ENCODE data around the gene TET1.
"Not testable (repeated sequence)": the region's sequence is repeated elsewhere in the genome, so short reads cannot be mapped to it uniquely, and the experiment has no call there.

Gene TET1

DNA sequence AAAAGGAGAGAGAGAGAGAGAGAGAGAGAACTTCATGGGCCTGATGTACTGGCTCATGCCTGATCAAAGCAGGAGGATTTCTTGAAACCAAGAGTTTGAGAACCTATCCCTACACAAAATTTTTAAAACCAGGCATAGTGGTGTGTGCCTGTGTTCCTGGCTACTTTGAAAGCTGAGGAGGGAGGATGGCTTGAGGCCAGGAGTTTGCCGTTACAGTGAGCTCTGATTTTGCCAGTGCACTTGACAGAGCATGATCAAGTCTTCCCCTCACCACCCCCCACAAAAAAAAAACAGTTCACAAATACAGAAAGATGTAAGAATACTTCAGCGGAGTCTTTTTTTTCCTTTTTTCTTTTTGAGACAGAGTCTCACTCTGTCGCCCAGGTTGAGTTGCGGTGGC is 108.8 kb downstream of the TET1 start:
- no peaks in the 10 kb centered on the region for H3K9me3 ChIP-seq (ENCODE audit: control insufficient read depth in 2 of 2, low read length in 2 of 2)
- H3K4me3 ChIP-seq (ENCODE audit: low read length in 2 of 2) = no peak overlapping the region
- no peaks in the 10 kb centered on the region for H3K36me3 ChIP-seq (ENCODE audit: control insufficient read depth in 2 of 2, insufficient read depth in 2 of 2, low read length in 2 of 2)
- no peak overlapping the region for H3K27ac ChIP-seq (ENCODE audit: low read depth in 2 of 2, low read length in 2 of 2)
- H3K4me1 ChIP-seq (ENCODE audit: control insufficient read depth in 2 of 2, insufficient read depth in 2 of 2, low read length in 2 of 2) = no peaks in the 10 kb centered on the region
- no peaks in the 10 kb centered on the region for H3K27me3 ChIP-seq (ENCODE audit: control insufficient read depth in 2 of 2, insufficient read depth in 2 of 2, low read length in 2 of 2)
- no peak overlapping the region for H3K9ac ChIP-seq (ENCODE audit: low read depth in 1 of 2, low read length in 2 of 2)

DNA sequence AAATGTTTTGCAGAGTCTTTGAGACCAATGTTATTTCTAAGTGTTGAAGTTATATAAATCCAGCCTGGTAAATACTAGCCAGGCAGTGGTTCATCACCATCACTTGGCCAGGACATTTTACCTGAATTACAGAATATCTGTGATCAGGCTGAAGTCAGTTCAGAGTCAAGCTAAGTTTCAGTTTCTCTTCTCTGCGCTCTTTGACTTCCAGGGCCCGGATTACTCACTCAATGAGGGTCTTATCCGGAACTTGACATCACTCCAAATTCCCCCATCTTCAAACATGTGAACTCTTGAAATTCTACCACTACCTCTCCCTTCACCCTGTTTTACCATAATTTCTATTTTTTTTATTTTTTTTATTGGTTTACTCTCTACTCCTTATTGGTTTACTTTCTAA is 124.3 kb downstream of the TET1 start:
- peaks cover 0 to 3% of the 10 kb centered on the region in 2 donors for H3K36me3 ChIP-seq (ENCODE audit: control insufficient read depth in 2 of 2, insufficient read depth in 2 of 2, low read length in 2 of 2)
- no peak overlapping the region for H3K27ac ChIP-seq (ENCODE audit: low read depth in 2 of 2, low read length in 2 of 2)

GRCh38 chr10:68696018-68696417 is 135.9 kb downstream of the TET1 start:
- H3K4me3 ChIP-seq (ENCODE audit: low read length in 2 of 2) = no peak overlapping the region
- no peaks in the 10 kb centered on the region for H3K4me1 ChIP-seq (ENCODE audit: control insufficient read depth in 2 of 2, insufficient read depth in 2 of 2, low read length in 2 of 2)
- H3K27ac ChIP-seq (ENCODE audit: low read depth in 2 of 2, low read length in 2 of 2) = no peak overlapping the region
- H3K36me3 ChIP-seq (ENCODE audit: control insufficient read depth in 2 of 2, insufficient read depth in 2 of 2, low read length in 2 of 2) = peaks cover 4 to 5% of the 10 kb centered on the region in 2 donors
- H3K27me3 ChIP-seq (ENCODE audit: control insufficient read depth in 2 of 2, insufficient read depth in 2 of 2, low read length in 2 of 2) = no peaks in the 10 kb centered on the region
- H3K9ac ChIP-seq (ENCODE audit: low read depth in 1 of 2, low read length in 2 of 2) = no peak overlapping the region
- no peaks in the 10 kb centered on the region for H3K9me3 ChIP-seq (ENCODE audit: control insufficient read depth in 2 of 2, low read length in 2 of 2)

More for the DNA sequence above, 124.3 kb downstream of the TET1 start:
- H3K27me3 ChIP-seq (ENCODE audit: control insufficient read depth in 2 of 2, insufficient read depth in 2 of 2, low read length in 2 of 2) = no peaks in the 10 kb centered on the region
- no peak overlapping the region for H3K9ac ChIP-seq (ENCODE audit: low read depth in 1 of 2, low read length in 2 of 2)
- no peaks in the 10 kb centered on the region for H3K4me1 ChIP-seq (ENCODE audit: control insufficient read depth in 2 of 2, insufficient read depth in 2 of 2, low read length in 2 of 2)
- H3K4me3 ChIP-seq (ENCODE audit: low read length in 2 of 2) = peak overlapping the region in 1 of 2 donors; percentile 14
- H3K9me3 ChIP-seq (ENCODE audit: control insufficient read depth in 2 of 2, low read length in 2 of 2) = no peaks in the 10 kb centered on the region

- Histone ChIP-seq H3K4me3 (ENCODE audit: low read length in 2 of 2) (no peak overlapping the region), H3K27me3 (ENCODE audit: control insufficient read depth in 2 of 2, insufficient read depth in 2 of 2, low read length in 2 of 2) (no peaks in the 10 kb centered on the region), H3K36me3 (ENCODE audit: control insufficient read depth in 2 of 2, insufficient read depth in 2 of 2, low read length in 2 of 2) (no peaks in the 10 kb centered on the region), H3K27ac (ENCODE audit: low read depth in 2 of 2, low read length in 2 of 2) (no peak overlapping the region), H3K4me1 (ENCODE audit: control insufficient read depth in 2 of 2, insufficient read depth in 2 of 2, low read length in 2 of 2) (no peaks in the 10 kb centered on the region), H3K9me3 (ENCODE audit: control insufficient read depth in 2 of 2, low read length in 2 of 2) (no peaks in the 10 kb centered on the region), H3K9ac (ENCODE audit: low read depth in 1 of 2, low read length in 2 of 2) (no peak overlapping the region)
Measured at GRCh38 chr10:68697106-68697505, 137.0 kb downstream of the TET1 start.

DNA sequence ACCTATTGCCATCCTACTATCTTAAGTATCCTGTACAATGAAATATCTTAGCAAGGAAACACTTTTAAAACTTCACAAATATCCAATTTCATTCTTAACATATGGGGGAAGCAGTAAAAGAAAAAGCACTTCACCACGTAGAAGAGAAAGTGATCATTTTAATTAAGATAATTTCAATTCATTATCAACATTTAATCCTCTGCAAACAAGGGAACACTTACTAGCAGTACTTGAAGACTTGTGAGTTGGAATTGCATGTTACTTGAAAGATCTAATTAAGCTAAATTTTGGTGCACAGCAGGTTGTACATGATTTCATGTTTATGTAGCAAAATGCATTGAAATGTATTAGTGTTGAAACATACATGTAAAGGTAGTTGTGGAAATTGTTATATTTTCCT is 140.1 kb downstream of the TET1 start:
- Histone ChIP-seq H3K27ac (ENCODE audit: low read depth in 2 of 2, low read length in 2 of 2) (no peak overlapping the region), H3K9me3 (ENCODE audit: control insufficient read depth in 2 of 2, low read length in 2 of 2) (no peaks in the 10 kb centered on the region), H3K4me3 (ENCODE audit: low read length in 2 of 2) (no peak overlapping the region), H3K36me3 (ENCODE audit: control insufficient read depth in 2 of 2, insufficient read depth in 2 of 2, low read length in 2 of 2) (no peaks in the 10 kb centered on the region), H3K9ac (ENCODE audit: low read depth in 1 of 2, low read length in 2 of 2) (no peak overlapping the region), H3K27me3 (ENCODE audit: control insufficient read depth in 2 of 2, insufficient read depth in 2 of 2, low read length in 2 of 2) (no peaks in the 10 kb centered on the region), H3K4me1 (ENCODE audit: control insufficient read depth in 2 of 2, insufficient read depth in 2 of 2, low read length in 2 of 2) (no peaks in the 10 kb centered on the region)

DNA sequence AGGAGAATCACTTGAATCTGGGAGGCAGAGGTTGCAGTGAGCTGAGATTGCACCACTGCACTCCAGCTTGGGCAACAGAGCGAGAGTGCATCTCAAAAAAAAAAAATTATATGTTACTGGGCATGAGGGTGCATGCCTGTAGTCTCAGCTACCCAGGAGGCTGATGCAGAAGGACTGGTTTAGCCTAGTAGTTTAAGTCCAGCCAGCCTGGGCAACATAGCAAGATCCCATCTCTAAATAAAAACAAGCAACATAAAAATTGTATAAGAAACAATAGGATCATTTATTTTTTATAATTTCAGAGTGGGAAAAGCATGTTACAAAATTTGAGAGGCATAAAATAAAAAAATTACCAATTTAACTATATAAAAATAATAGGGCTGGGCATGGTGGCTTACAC is 145.4 kb downstream of the TET1 start:
- H3K9me3 ChIP-seq (ENCODE audit: control insufficient read depth in 2 of 2, low read length in 2 of 2) = no peaks in the 10 kb centered on the region
- no peaks in the 10 kb centered on the region for H3K27me3 ChIP-seq (ENCODE audit: control insufficient read depth in 2 of 2, insufficient read depth in 2 of 2, low read length in 2 of 2)
- H3K27ac ChIP-seq (ENCODE audit: low read depth in 2 of 2, low read length in 2 of 2) = no peak overlapping the region
- no peak overlapping the region for H3K9ac ChIP-seq (ENCODE audit: low read depth in 1 of 2, low read length in 2 of 2)
- H3K36me3 ChIP-seq (ENCODE audit: control insufficient read depth in 2 of 2, insufficient read depth in 2 of 2, low read length in 2 of 2) = no peaks in the 10 kb centered on the region
- no peak overlapping the region for H3K4me3 ChIP-seq (ENCODE audit: low read length in 2 of 2)
- no peaks in the 10 kb centered on the region for H3K4me1 ChIP-seq (ENCODE audit: control insufficient read depth in 2 of 2, insufficient read depth in 2 of 2, low read length in 2 of 2)

- not testable (repeated sequence) for H3K36me3 ChIP-seq (ENCODE audit: control insufficient read depth in 2 of 2, insufficient read depth in 2 of 2, low read length in 2 of 2); H3K4me3 ChIP-seq (ENCODE audit: low read length in 2 of 2); H3K9me3 ChIP-seq (ENCODE audit: control insufficient read depth in 2 of 2, low read length in 2 of 2); H3K9ac ChIP-seq (ENCODE audit: low read depth in 1 of 2, low read length in 2 of 2); H3K27ac ChIP-seq (ENCODE audit: low read depth in 2 of 2, low read length in 2 of 2); H3K4me1 ChIP-seq (ENCODE audit: control insufficient read depth in 2 of 2, insufficient read depth in 2 of 2, low read length in 2 of 2); H3K27me3 ChIP-seq (ENCODE audit: control insufficient read depth in 2 of 2, insufficient read depth in 2 of 2, low read length in 2 of 2)
Measured at GRCh38 chr10:68708987-68709386, 148.8 kb downstream of the TET1 start.

DNA sequence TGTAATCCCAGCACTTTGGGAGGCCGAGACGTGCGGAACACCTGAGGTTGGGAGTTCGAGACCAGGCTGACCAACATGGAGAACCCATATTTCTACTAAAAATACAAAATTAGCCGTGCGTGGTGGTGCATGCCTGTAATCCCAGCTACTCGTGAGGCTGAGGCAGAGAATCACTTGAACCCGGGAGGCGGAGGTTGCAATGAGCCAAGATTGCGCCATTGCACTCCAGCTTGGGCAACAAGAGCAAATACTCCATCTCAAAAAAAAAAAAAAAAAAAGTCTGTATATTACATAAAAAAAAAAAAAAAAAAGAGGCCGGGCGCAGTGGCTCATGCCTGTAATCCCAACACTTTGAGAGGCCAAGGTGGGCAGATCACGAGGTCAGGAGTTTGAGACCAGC is 152.9 kb downstream of the TET1 start:
- H3K4me3 ChIP-seq (ENCODE audit: low read length in 2 of 2); H3K4me1 ChIP-seq (ENCODE audit: control insufficient read depth in 2 of 2, insufficient read depth in 2 of 2, low read length in 2 of 2); H3K36me3 ChIP-seq (ENCODE audit: control insufficient read depth in 2 of 2, insufficient read depth in 2 of 2, low read length in 2 of 2); H3K27me3 ChIP-seq (ENCODE audit: control insufficient read depth in 2 of 2, insufficient read depth in 2 of 2, low read length in 2 of 2); H3K9me3 ChIP-seq (ENCODE audit: control insufficient read depth in 2 of 2, low read length in 2 of 2); H3K9ac ChIP-seq (ENCODE audit: low read depth in 1 of 2, low read length in 2 of 2); H3K27ac ChIP-seq (ENCODE audit: low read depth in 2 of 2, low read length in 2 of 2): not testable (repeated sequence)

DNA sequence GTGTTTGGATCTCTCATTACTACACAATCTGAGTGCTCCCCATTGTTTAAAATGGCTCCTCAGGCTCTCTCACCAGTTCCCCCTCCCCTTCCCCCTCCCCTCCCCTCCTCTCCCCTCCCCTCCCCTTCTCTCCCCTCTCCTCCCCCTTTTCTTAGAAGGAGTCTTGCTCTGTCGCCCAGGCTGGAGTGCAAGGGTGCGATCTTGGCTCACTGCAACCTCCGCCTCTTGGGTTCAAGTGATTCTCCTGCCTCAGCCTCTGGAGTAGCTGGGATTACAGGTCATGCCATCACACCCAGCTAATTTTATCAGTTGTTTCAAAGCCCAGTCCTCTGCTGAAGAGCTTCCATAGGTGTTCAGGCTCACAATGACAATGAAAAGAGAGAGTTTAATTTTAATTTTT is 157.3 kb downstream of the TET1 start:
- no peak overlapping the region for H3K9ac ChIP-seq (ENCODE audit: low read depth in 1 of 2, low read length in 2 of 2)
- no peaks in the 10 kb centered on the region for H3K27me3 ChIP-seq (ENCODE audit: control insufficient read depth in 2 of 2, insufficient read depth in 2 of 2, low read length in 2 of 2)
- no peaks in the 10 kb centered on the region for H3K36me3 ChIP-seq (ENCODE audit: control insufficient read depth in 2 of 2, insufficient read depth in 2 of 2, low read length in 2 of 2)
- no peak overlapping the region for H3K4me3 ChIP-seq (ENCODE audit: low read length in 2 of 2)
- H3K4me1 ChIP-seq (ENCODE audit: control insufficient read depth in 2 of 2, insufficient read depth in 2 of 2, low read length in 2 of 2) = peaks cover 6 to 8% of the 10 kb centered on the region in 2 donors
- no peaks in the 10 kb centered on the region for H3K9me3 ChIP-seq (ENCODE audit: control insufficient read depth in 2 of 2, low read length in 2 of 2)
- H3K27ac ChIP-seq (ENCODE audit: low read depth in 2 of 2, low read length in 2 of 2) = no peak overlapping the region

- peak within 1 kb of the TSS; percentile 87 to 88 for H3K4me3 ChIP-seq (ENCODE audit: low read length in 2 of 2)
- peak within 1 kb of the TSS; percentile 84 to 91 for H3K9ac ChIP-seq (ENCODE audit: low read depth in 1 of 2, low read length in 2 of 2)
- peaks cover 10% of the 10 kb centered on the region in 2 donors for H3K4me1 ChIP-seq (ENCODE audit: control insufficient read depth in 2 of 2, insufficient read depth in 2 of 2, low read length in 2 of 2)
- H3K27me3 ChIP-seq (ENCODE audit: control insufficient read depth in 2 of 2, insufficient read depth in 2 of 2, low read length in 2 of 2) = no peaks in the 10 kb centered on the region
- H3K36me3 ChIP-seq (ENCODE audit: control insufficient read depth in 2 of 2, insufficient read depth in 2 of 2, low read length in 2 of 2) = peaks cover 3 to 15% of the 10 kb centered on the region in 2 donors
- peak within 1 kb of the TSS; percentile 91 to 96 for H3K27ac ChIP-seq (ENCODE audit: low read depth in 2 of 2, low read length in 2 of 2)
- H3K9me3 ChIP-seq (ENCODE audit: control insufficient read depth in 2 of 2, low read length in 2 of 2) = no peaks in the 10 kb centered on the region
Measured at GRCh38 chr10:68720793-68721672, 160.9 kb downstream of the TET1 start, which contains the start of gene CCAR1. Gene CCAR1, plus strand, starts transcription at chr10:68721239. Its CDS starts 1,266 bp downstream, at chr10:68722505.

Data from mucosa of rectum (tissue), 2 donors.